Medulla oblongata (tissue), 1 donor: ENCODE results near the gene DAB2.

Source experiments
- DNase-seq: peaks from one replicate; pipeline ENCODE4 v3.0.0-alpha.2; 2015; ENCODE audit errors: extremely low spot score

Gene DAB2

GRCh38 chr5:39381376-39381775 is 43.4 kb downstream of the DAB2 start:
- DNase-seq = no peak

GRCh38 chr5:39379693-39380092 is 45.1 kb downstream of the DAB2 start:
- peak; percentile 53 for DNase-seq

GRCh38 chr5:39377613-39378012 is 47.2 kb downstream of the DAB2 start:
- no peak for DNase-seq

GRCh38 chr5:39376293-39376714 is 48.5 kb downstream of the DAB2 start:
- peak; percentile 78 for DNase-seq

- DNase-seq = no peak
These were observed 51.0 kb downstream of the DAB2 start for GRCh38 chr5:39373791-39374190.

GRCh38 chr5:39371367-39371635 is 53.5 kb downstream of the DAB2 start:
- DNase-seq = no peak

- DNase-seq = no peak
These were observed 54.0 kb downstream of the DAB2 start for GRCh38 chr5:39370555-39371366.

- no peak for DNase-seq
These were observed 55.5 kb downstream of the DAB2 start for GRCh38 chr5:39369123-39369815.

- DNase-seq = no peak
These were observed 56.7 kb downstream of the DAB2 start for GRCh38 chr5:39368116-39368515.

- DNase-seq = no peak
These were observed 57.1 kb downstream of the DAB2 start for GRCh38 chr5:39367711-39368110.

GRCh38 chr5:39364367-39364766 is 60.4 kb downstream of the DAB2 start, which contains the start of gene C9:
TSS of gene C9 (minus strand) at chr5:39364495. CDS start at chr5:39364464, 31 bp downstream.
- DNase-seq = no peak

GRCh38 chr5:39363217-39363616 is 61.6 kb downstream of the DAB2 start:
- DNase-seq = no peak

GRCh38 chr5:39362646-39363045 is 62.1 kb downstream of the DAB2 start:
- no peak for DNase-seq

GRCh38 chr5:39361306-39361705 is 63.5 kb downstream of the DAB2 start:
- DNase-seq = no peak

- no peak for DNase-seq
These were observed 64.2 kb downstream of the DAB2 start for GRCh38 chr5:39360471-39361111.

- DNase-seq = no peak
These were observed 68.5 kb downstream of the DAB2 start for GRCh38 chr5:39356263-39356662.

- DNase-seq = no peak
These were observed 69.5 kb downstream of the DAB2 start for GRCh38 chr5:39355324-39355723.

GRCh38 chr5:39353717-39354399 is 70.9 kb downstream of the DAB2 start:
- no peak for DNase-seq

- DNase-seq = no peak
These were observed 71.8 kb downstream of the DAB2 start for GRCh38 chr5:39352951-39353350.

- no peak for DNase-seq
These were observed 72.6 kb downstream of the DAB2 start for GRCh38 chr5:39352170-39352569.

GRCh38 chr5:39349484-39349883 is 75.3 kb downstream of the DAB2 start:
- no peak for DNase-seq

GRCh38 chr5:39342460-39342859 is 82.3 kb downstream of the DAB2 start:
- no peak for DNase-seq
